HepG2 (cell line): ENCODE measurements around the gene LMCD1. TPM values are rescaled to one million over a fixed set of nuclear protein-coding genes. Genes with fewer than 3 reads are reported as not detected.

ENCODE experiments used
- ATAC-seq: fragments of 200-7000 bp; cut with Tn5 transposase; 3 replicates; pipeline ENCODE4 v1.9.1; 2020; ENCODE audit warnings: mild to moderate bottlenecking, moderate library complexity
- BruUV-seq: library from RNA; stranded (reverse); fragments of 400-500 nt; replicated peaks from 2 replicates; lab custom pipeline; 2021; lab: Mats Ljungman, UMichigan
- CTCF ChIA-PET: fragments of 300-600 bp; formaldehyde crosslinking; extraction: SDS; loops from one replicate; lab custom pipeline; 2021; ENCODE audit warnings: low total read pairs, inconsistent platforms, low intra/inter-chr PET ratio; lab: Yijun Ruan, JAX
- POLR2A ChIA-PET: fragments of 350-600 bp; sonication (Branson Sonifier 250); formaldehyde crosslinking; loops from one replicate; lab custom pipeline; 2020; ENCODE audit warnings: antibody characterized with exemption, inconsistent platforms; lab: Yijun Ruan, JAX
- DNase-seq: peaks from one replicate; pipeline ENCODE4 v3.0.0-alpha.2; 2015; ENCODE audit warnings: low spot score
- FAIRE-seq: peaks from 3 replicates; lab custom pipeline; 2011; peaks lifted over from hg19 to GRCh38; lab: Jason Lieb, UNC
- H2AFZ ChIP-seq: one replicate; pipeline ENCODE4 v1.6.1; 2011; ENCODE audit warnings: low read length, inconsistent platforms
- H3K27ac ChIP-seq: fragments of 300-600 bp; 3 replicates; pipeline ENCODE4 v1.8.0; 2011; ENCODE audit warnings: mixed run types, mild to moderate bottlenecking, mixed read lengths, low read length, inconsistent platforms; ENCODE audit not compliant: insufficient read depth; ENCODE audit errors: extremely low read length
- H3K27me3 ChIP-seq, 2 experiments: fragments of 200-600 bp in 1 of 2; 2 replicates in 1 of 2; 3 replicates in 1 of 2; pipeline versions ENCODE4 v1.6.0 to v1.8.0; 2011; ENCODE audit warnings: low read length in 2 of 2, mild to moderate bottlenecking in 2 of 2, moderate library complexity in 2 of 2, inconsistent platforms in 1 of 2; ENCODE audit not compliant: insufficient read depth in 2 of 2, control insufficient read depth in 1 of 2
- H3K36me3 ChIP-seq, 2 experiments: fragments of 200-600 bp in 1 of 2; replicated peaks in 1 of 2; 2 replicates in 1 of 2; 3 replicates in 1 of 2; pipeline versions ENCODE4 v1.5.1 to v1.8.0; 2011; ENCODE audit warnings: low read length in 2 of 2, inconsistent platforms in 1 of 2; ENCODE audit not compliant: insufficient read depth in 2 of 2, control insufficient read depth in 1 of 2
- H3K4me1 ChIP-seq: 2 replicates; pipeline ENCODE4 v1.5.1; 2012; ENCODE audit warnings: low read length, inconsistent platforms; ENCODE audit not compliant: insufficient read depth
- H3K4me2 ChIP-seq: 2 replicates; pipeline ENCODE4 v1.6.0; 2011; ENCODE audit warnings: low read depth, low read length, inconsistent platforms
- H3K4me3 ChIP-seq, 3 experiments: fragments of 200-600 bp in 1 of 3; sonication (generic), shearing (Covaris generic) in 1 of 3; replicated peaks in 1 of 3; 2 replicates each; pipeline ENCODE4 v1.5.1; 2011 to 2016; ENCODE audit warnings: low read length in 3 of 3, inconsistent platforms in 2 of 3, low read depth in 2 of 3, mild to moderate bottlenecking in 2 of 3, control low read depth in 1 of 3, mixed read lengths in 1 of 3; ENCODE audit not compliant: insufficient read depth in 1 of 3
- H3K79me2 ChIP-seq: one replicate; pipeline ENCODE4 v1.6.1; 2011; ENCODE audit warnings: low read length, inconsistent platforms; ENCODE audit not compliant: insufficient read depth
- H3K9ac ChIP-seq: 2 replicates; pipeline ENCODE4 v1.6.0; 2011; ENCODE audit warnings: mild to moderate bottlenecking, low read depth, low read length, inconsistent platforms; ENCODE audit not compliant: insufficient read depth
- H3K9me3 ChIP-seq: 2 replicates; pipeline ENCODE4 v1.5.1; 2012; ENCODE audit warnings: mild to moderate bottlenecking, low read length
- H4K20me1 ChIP-seq: 2 replicates; pipeline ENCODE4 v1.6.0; 2011; ENCODE audit warnings: inconsistent platforms, mild to moderate bottlenecking, low read length, moderate library complexity; ENCODE audit not compliant: insufficient read depth
- CEBPZ ChIP-seq: IDR thresholded peaks from 2 replicates; pipeline ENCODE4 v1.6.1; 2012; ENCODE audit warnings: low read length, improper control_type of control experiment
- DMAP1 ChIP-seq: IDR thresholded peaks from 2 replicates; pipeline ENCODE4 v1.6.1; 2016
- FOXJ3 ChIP-seq: sonication (generic); formaldehyde crosslinking; IDR thresholded peaks from 2 replicates; pipeline ENCODE4 v1.4.0; 2020; ENCODE audit warnings: missing genetic modification reagents, mild to moderate bottlenecking, borderline replicate concordance
- GTF3A ChIP-seq: sonication (generic); formaldehyde crosslinking; conservative IDR thresholded peaks from 2 replicates; pipeline ENCODE4 v1.4.0; 2020; ENCODE audit warnings: mild to moderate bottlenecking, missing genetic modification reagents
- MAFF ChIP-seq: IDR thresholded peaks from 2 replicates; pipeline ENCODE4 v1.6.1; 2011; ENCODE audit warnings: low read depth, low read length, improper control_type of control experiment
- MAZ ChIP-seq, 2 experiments: sonication (generic) in 1 of 2; formaldehyde crosslinking in 1 of 2; IDR thresholded peaks; 2 replicates each; pipeline versions ENCODE4 v1.5.0 to v1.6.1; 2012 to 2020; ENCODE audit warnings: low read depth in 2 of 2, mild to moderate bottlenecking in 2 of 2, borderline replicate concordance in 1 of 2, improper control_type of control experiment in 1 of 2, low read length in 1 of 2, missing genetic modification reagents in 1 of 2, moderate library complexity in 1 of 2
- MEF2D ChIP-seq: sonication (generic); formaldehyde crosslinking; IDR thresholded peaks from 2 replicates; pipeline ENCODE4 v1.5.1; 2020; ENCODE audit warnings: mild to moderate bottlenecking, missing genetic modification reagents
- NFKB2 ChIP-seq: sonication (generic); formaldehyde crosslinking; IDR thresholded peaks from 2 replicates; pipeline ENCODE4 v1.4.0; 2020; ENCODE audit warnings: missing genetic modification reagents, borderline replicate concordance
- SNRNP70 ChIP-seq: fragments of 200-400 bp; formaldehyde crosslinking; IDR thresholded peaks from 2 replicates; pipeline ENCODE4 v1.6.1; 2017; ENCODE audit warnings: mild to moderate bottlenecking, low read depth, low read length, moderate library complexity
- ZNF782 ChIP-seq: sonication (generic); formaldehyde crosslinking; IDR thresholded peaks from 2 replicates; pipeline ENCODE4 v1.4.0; 2020; ENCODE audit warnings: missing genetic modification reagents, mild to moderate bottlenecking, borderline replicate concordance
- WGBS: methylation state at CpG from one replicate; pipeline ENCODE4 v1.1.6; 2017; ENCODE audit warnings: low lambda C conversion rate; 5-methylcytosine and 5-hydroxymethylcytosine counted together
- in situ Hi-C: cut with HindIII; loops from 2 replicates; pipeline ENCODE4 v1.10.0; 2017; ENCODE audit warnings: low pct_unique_long_range_greater_than_20kb; ENCODE audit not compliant: extremely low pct_ligation_motif_present
- intact Hi-C: fragments of 100-400 bp; cut with micrococcal nuclease; formaldehyde crosslinking; loops from one replicate; pipeline ENCODE4 v1.10.0; 2022; ENCODE audit not compliant: unreplicated experiment
- polyA plus RNA-seq, 8 experiments: library from polyadenylated mRNA; depleted of rRNA in 3 of 8; stranded (reverse) in 7 of 8; unstranded in 1 of 8; fragments of >200 nt; fragmentation: Illumina TruSeq in 4 of 8; extraction: Trizol in 4 of 8; gene quantifications; 2 replicates each; pipeline versions ENCODE4 v1.2.1 to v1.2.3, GENCODE V29; 2011 to 2016; ENCODE audit warnings: low read depth in 4 of 8, missing spikeins in 1 of 8, mixed read lengths in 1 of 8; ENCODE audit not compliant: insufficient read depth in 1 of 8
- total RNA-seq, 5 experiments: library from RNA; depleted of rRNA; stranded (reverse); fragments of >200 nt; fragmentation: Illumina TruSeq; extraction: Trizol; gene quantifications; 2 replicates each; pipeline ENCODE4 v1.2.3, GENCODE V29; 2016; ENCODE audit warnings: low read depth in 1 of 5
- TF ChIP-seq, protein P1 (sequence below): sonication (generic); formaldehyde crosslinking; IDR thresholded peaks from 2 replicates; pipeline ENCODE4 v1.9.0; 2021; ENCODE audit warnings: missing genetic modification reagents, borderline replicate concordance
- TF ChIP-seq, protein P2 (sequence below): sonication (generic); formaldehyde crosslinking; IDR thresholded peaks from 2 replicates; pipeline ENCODE4 v1.5.0; 2020; ENCODE audit warnings: missing genetic modification reagents, mild to moderate bottlenecking, borderline replicate concordance

The LMCD1 gene
- total and polyA plus RNA-seq, 2 of the 13 experiments (the other 11 are each of a cell fraction or from before 2014, with no cell fraction given), result 6.2 to 7.1 TPM

GRCh38 chr3:8574040-8574669 lies 72.5 kb downstream of the LMCD1 start (continued):
- TF ChIP-seq, protein P1, sequence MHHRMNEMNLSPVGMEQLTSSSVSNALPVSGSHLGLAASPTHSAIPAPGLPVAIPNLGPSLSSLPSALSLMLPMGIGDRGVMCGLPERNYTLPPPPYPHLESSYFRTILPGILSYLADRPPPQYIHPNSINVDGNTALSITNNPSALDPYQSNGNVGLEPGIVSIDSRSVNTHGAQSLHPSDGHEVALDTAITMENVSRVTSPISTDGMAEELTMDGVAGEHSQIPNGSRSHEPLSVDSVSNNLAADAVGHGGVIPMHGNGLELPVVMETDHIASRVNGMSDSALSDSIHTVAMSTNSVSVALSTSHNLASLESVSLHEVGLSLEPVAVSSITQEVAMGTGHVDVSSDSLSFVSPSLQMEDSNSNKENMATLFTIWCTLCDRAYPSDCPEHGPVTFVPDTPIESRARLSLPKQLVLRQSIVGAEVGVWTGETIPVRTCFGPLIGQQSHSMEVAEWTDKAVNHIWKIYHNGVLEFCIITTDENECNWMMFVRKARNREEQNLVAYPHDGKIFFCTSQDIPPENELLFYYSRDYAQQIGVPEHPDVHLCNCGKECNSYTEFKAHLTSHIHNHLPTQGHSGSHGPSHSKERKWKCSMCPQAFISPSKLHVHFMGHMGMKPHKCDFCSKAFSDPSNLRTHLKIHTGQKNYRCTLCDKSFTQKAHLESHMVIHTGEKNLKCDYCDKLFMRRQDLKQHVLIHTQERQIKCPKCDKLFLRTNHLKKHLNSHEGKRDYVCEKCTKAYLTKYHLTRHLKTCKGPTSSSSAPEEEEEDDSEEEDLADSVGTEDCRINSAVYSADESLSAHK (CRISPR knock-in tag), result no peak
- TF ChIP-seq, all 625 proteins: peak for 0

GRCh38 chr3:8574670-8575322 lies 73.2 kb downstream of the LMCD1 start:
- Histone ChIP-seq H3K4me3 (no peak overlapping the region), H3K27ac (no peak overlapping the region), H3K9me3 (no peaks in the 10 kb centered on the region), H3K27me3 (no peaks in the 10 kb centered on the region), H3K36me3 (no peaks in the 10 kb centered on the region; a peak in 1 of 5 replicates), H3K79me2 (no peaks in the 10 kb centered on the region), H4K20me1 (no peaks in the 10 kb centered on the region), H3K9ac (no peak overlapping the region), H3K4me2 (no peak overlapping the region), H2AFZ (no peak overlapping the region), H3K4me1 (no peaks in the 10 kb centered on the region)
- 84% methylated on average over 5 of the region's 5 CpGs for WGBS
- FAIRE-seq (no peak), ATAC-seq (no peak), DNase-seq (no peak)
- ChIA-PET CTCF (no interaction called here), POLR2A (no interaction called here)
- no TSS peak for BruUV-seq
- in situ Hi-C loops (no loop called here), intact Hi-C loops (no loop called here)
- TF ChIP-seq SNRNP70 (no peak), FOXJ3 (CRISPR knock-in tag) (no peak), MEF2D (CRISPR knock-in tag) (no peak), ZNF782 (CRISPR knock-in tag) (no peak), CEBPZ (no peak), MAZ (IDR thresholded peaks at IDR 0.05; ENCODE audit: borderline replicate concordance, low read depth, low read length) (no peak), MAZ (CRISPR knock-in tag; IDR thresholded peaks at IDR 0.05; ENCODE audit: low read depth) (no peak), NFKB2 (no peak), DMAP1 (CRISPR knock-in tag) (no peak), GTF3A (CRISPR knock-in tag) (no peak), MAFF (no peak)
- TF ChIP-seq, protein P2, sequence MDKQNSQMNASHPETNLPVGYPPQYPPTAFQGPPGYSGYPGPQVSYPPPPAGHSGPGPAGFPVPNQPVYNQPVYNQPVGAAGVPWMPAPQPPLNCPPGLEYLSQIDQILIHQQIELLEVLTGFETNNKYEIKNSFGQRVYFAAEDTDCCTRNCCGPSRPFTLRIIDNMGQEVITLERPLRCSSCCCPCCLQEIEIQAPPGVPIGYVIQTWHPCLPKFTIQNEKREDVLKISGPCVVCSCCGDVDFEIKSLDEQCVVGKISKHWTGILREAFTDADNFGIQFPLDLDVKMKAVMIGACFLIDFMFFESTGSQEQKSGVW, result no peak
